Tibial artery (tissue), 4 donors: Measurements from ENCODE around the gene BCL2.
"Not testable (repeated sequence)": the region's sequence is repeated elsewhere in the genome, so short reads cannot be mapped to it uniquely, and the experiment has no call there.

ENCODE experiments used
- DNase-seq, 2 donors: peaks; one replicate each; pipeline ENCODE4 v3.0.0-alpha.2; 2019
- H3K27ac ChIP-seq, 2 donors: fragments of 200-600 bp; sonication (generic) in 1 of 2; 1 replicate in 1 of 2; 2 replicates in 1 of 2; pipeline ENCODE4 v1.5.1; 2018 to 2019; ENCODE audit warnings: mild to moderate bottlenecking in 1 of 2
- H3K27me3 ChIP-seq, 2 donors: fragments of 200-600 bp; sonication (generic) in 1 of 2; one replicate each; pipeline versions ENCODE4 v1.5.1 to v1.6.0; 2016 to 2019
- H3K36me3 ChIP-seq, 3 donors: fragments of 200-600 bp; sonication (generic) in 2 of 3; one replicate each; pipeline ENCODE4 v1.5.1; 2016 to 2019; ENCODE audit warnings: mild to moderate bottlenecking in 2 of 3
- H3K4me1 ChIP-seq, 4 donors: fragments of 200-600 bp; sonication (generic) in 2 of 4; 1 replicate in 3 of 4; 2 replicates in 1 of 4; pipeline ENCODE4 v1.5.1; 2016 to 2019
- H3K4me3 ChIP-seq, 2 donors: fragments of 200-600 bp; sonication (generic) in 1 of 2; 1 replicate in 1 of 2; 2 replicates in 1 of 2; pipeline ENCODE4 v1.5.1; 2018 to 2019; ENCODE audit warnings: mild to moderate bottlenecking in 2 of 2
- H3K9me3 ChIP-seq, 3 donors: fragments of 200-600 bp; sonication (generic) in 1 of 3; one replicate each; pipeline ENCODE4 v1.5.1; 2016 to 2019
- CTCF ChIP-seq, 2 experiments: fragments of 200-600 bp in 1 of 2; fragments of 450-650 bp in 1 of 2; IDR thresholded peaks; one replicate each; pipeline ENCODE4 v1.5.1; 2017 to 2019; ENCODE audit warnings: antibody characterized with exemption in 2 of 2, mild to moderate bottlenecking in 1 of 2, moderate library complexity in 1 of 2
- intact Hi-C: fragments of 100-400 bp; cut with DNase I; formaldehyde crosslinking; loops from one replicate; pipeline ENCODE4 v1.15.0; 2023; ENCODE audit warnings: low total_unique reads

BCL2 gene

DNA sequence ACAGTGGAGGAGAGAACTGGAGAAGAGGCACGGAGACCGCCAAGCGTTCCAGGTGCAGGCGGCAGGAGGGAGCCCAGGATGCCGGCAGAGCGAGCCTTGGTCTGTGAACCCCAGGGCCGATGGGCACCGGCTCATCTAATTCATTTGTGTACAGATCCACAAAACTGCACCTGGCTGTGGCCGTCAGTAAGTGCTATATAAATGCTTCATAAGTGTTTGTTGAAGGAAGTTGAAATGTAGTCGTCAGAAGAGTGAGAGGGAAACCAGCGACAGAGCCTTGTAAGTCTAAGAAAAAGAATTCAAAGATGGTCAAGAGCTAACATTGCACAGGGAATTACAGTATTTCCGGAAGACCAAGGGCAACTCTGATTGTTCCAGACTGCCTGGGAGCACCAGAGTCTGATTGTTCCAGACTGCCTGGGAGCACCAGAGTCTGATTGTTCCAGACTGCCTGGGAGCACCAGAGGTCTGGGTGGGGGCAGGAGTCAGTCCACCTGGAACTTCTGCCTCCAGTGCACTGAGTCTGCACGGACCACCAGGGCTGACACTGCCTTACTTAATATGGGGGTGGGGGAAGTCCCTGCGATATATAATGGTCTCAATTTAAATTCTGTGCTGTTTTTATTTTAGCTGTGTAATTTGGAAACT is 112.3 kb downstream of the BCL2 start:
- H3K36me3 ChIP-seq, result no peaks in the 10 kb centered on the region
- no peak for TF ChIP-seq CTCF (IDR thresholded peaks at IDR 0.05)
- H3K27me3 ChIP-seq, result no peaks in the 10 kb centered on the region
- H3K4me1 ChIP-seq, result peaks cover 0 to 35% (median 21%) of the 10 kb centered on the region in 4 donors
- H3K4me3 ChIP-seq, result no peak overlapping the region
- DNase-seq, result no peak
- no peak overlapping the region for H3K27ac ChIP-seq
- no peaks in the 10 kb centered on the region for H3K9me3 ChIP-seq
- intact Hi-C loops, result no loop called here

DNA sequence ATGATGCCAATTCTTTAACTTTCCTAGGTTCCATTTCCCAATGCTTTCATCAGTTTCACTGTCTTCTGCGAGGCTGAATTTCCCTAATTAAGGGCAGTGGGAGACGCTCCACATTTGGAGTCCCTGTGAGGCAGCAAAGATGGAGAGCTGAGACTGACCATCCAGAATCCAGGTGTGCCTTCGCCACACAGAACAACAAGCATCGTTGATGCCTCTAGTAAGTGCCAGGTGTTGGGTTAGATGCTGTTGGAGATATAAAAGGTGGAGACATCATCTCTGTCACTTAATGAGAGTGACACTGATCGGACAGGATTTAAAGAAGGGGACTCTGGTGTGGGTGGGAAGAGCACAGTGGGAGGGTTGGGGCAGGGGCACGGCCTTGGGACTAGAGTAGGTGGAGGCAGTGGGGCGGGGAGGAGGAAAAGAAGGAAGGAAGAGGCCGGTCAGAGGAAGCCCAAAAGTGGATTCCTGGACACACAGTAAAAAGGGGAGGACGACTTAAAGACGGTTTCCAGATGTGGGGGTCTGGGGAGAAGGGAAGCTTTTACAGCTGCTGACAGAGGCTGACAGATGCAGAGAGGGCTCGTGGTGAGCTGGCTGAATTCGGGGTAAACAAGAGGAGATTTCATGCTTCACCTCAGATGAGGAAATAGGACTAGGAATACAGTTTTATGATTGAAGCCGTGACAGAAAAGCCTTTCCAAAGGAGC is 113.0 kb downstream of the BCL2 start:
- no peak for DNase-seq
- no peaks in the 10 kb centered on the region for H3K27me3 ChIP-seq
- no peak for TF ChIP-seq CTCF (IDR thresholded peaks at IDR 0.05)
- peaks cover 0 to 35% (median 21%) of the 10 kb centered on the region in 4 donors for H3K4me1 ChIP-seq
- H3K9me3 ChIP-seq, result no peaks in the 10 kb centered on the region
- H3K36me3 ChIP-seq, result no peaks in the 10 kb centered on the region
- no peak overlapping the region for H3K27ac ChIP-seq
- intact Hi-C loops, result no loop called here
- H3K4me3 ChIP-seq, result no peak overlapping the region

DNA sequence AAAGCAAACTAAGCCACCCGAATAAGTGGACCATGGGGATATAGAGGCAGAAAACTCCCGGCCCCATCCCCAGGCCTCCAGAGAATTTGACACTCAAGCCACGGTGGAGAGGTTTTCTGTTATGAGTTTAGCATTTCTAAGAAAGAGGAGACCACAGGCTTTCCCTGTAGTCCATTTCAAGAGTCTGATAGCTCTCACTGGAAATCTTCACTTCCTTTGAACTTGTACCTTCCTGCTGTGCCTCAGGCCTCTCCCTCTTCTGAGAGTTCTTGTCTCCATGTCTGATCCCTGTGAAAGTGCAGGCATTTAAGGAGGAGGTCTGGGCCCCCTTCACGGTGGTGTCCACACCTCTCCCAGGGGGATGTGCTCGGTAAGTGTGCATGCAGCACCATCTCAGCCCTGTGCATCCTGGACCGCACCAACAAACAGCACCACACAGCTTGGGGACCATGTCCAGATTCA is 113.7 kb downstream of the BCL2 start:
- intact Hi-C loops, result no loop called here
- no peak overlapping the region for H3K4me3 ChIP-seq

GRCh38 chr18:63203497-63203896 is 116.1 kb downstream of the BCL2 start:
- intact Hi-C loops, result no loop called here
- no peaks in the 10 kb centered on the region for H3K9me3 ChIP-seq
- peaks cover 0 to 19% (median 15%) of the 10 kb centered on the region in 4 donors for H3K4me1 ChIP-seq
- no peak overlapping the region for H3K4me3 ChIP-seq
- DNase-seq, result no peak
- no peaks in the 10 kb centered on the region for H3K27me3 ChIP-seq
- no peak for TF ChIP-seq CTCF (IDR thresholded peaks at IDR 0.05)
- no peak overlapping the region for H3K27ac ChIP-seq
- no peaks in the 10 kb centered on the region for H3K36me3 ChIP-seq

More for the DNA sequence above, 113.7 kb downstream of the BCL2 start:
- no peaks in the 10 kb centered on the region for H3K27me3 ChIP-seq
- no peak for TF ChIP-seq CTCF (IDR thresholded peaks at IDR 0.05)
- DNase-seq, result no peak
- no peak overlapping the region for H3K27ac ChIP-seq
- H3K9me3 ChIP-seq, result no peaks in the 10 kb centered on the region
- H3K36me3 ChIP-seq, result no peaks in the 10 kb centered on the region
- H3K4me1 ChIP-seq, result peaks cover 0 to 35% (median 21%) of the 10 kb centered on the region in 4 donors

DNA sequence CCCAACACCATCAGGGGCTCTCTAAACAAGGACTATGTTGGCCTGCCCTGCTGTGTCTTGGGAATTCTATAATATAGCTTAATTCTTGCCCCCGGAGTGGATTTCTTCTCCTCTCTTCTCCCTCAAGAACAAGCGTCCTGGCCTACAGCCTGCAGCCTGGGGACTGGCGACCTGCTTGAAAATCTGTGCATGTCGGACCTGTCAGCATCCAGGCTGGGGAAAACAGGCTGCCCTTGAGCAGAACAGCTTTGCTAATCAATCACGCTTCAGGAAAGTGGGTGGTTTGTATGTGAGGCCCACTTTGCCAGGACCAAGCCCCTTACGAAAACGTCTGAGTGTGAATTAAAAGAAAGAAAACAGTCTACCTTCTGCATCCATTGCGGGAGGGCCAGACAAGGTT is 116.7 kb downstream of the BCL2 start:
- Histone ChIP-seq H3K4me3 (no peak overlapping the region), H3K27me3 (no peaks in the 10 kb centered on the region), H3K27ac (no peak overlapping the region), H3K4me1 (peaks cover 0 to 13% (median 10%) of the 10 kb centered on the region in 4 donors), H3K36me3 (no peaks in the 10 kb centered on the region), H3K9me3 (no peaks in the 10 kb centered on the region)
- intact Hi-C loops, result no loop called here
- TF ChIP-seq CTCF (IDR thresholded peaks at IDR 0.05), result no peak
- DNase-seq, result no peak

DNA sequence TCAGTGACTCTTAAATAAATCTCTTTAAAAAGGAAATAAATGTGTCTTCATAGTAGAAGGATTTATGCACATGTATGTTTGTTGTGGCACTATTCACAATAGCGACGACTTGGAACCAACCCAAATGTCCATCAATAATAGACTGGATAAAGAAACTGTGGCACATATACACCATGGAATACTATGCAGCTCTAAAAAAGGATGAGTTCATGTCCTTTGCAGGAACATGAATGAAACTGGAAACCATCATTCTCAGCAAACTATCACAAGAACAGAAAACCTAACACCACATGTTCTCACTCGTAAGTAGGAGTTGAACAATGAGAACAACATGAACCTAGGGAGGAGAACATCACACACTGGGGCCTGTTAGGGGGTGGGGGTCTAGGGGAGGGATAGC is 118.1 kb downstream of the BCL2 start:
- H3K27me3 ChIP-seq, H3K27ac ChIP-seq, H3K9me3 ChIP-seq, H3K4me3 ChIP-seq, H3K4me1 ChIP-seq, DNase-seq, intact Hi-C loops, H3K36me3 ChIP-seq: not testable (repeated sequence)
